Spleen (tissue), 11 donors: Measurements from ENCODE around the gene APBB2. TPM values are rescaled to one million over a fixed set of nuclear protein-coding genes. Genes with fewer than 3 reads are reported as not detected.
A peak's percentile ranks its signal among the peaks of the same experiment; 100 is the strongest.

Experiments
- DNase-seq: peaks from one replicate; pipeline ENCODE4 v3.0.0-alpha.2; 2020
- H3K27ac ChIP-seq, 8 donors: fragments of 200-600 bp; sonication (generic) in 7 of 8; 1 replicate in 4 of 8; 2 replicates in 4 of 8; pipeline versions ENCODE4 v1.5.0 to v1.8.0; 2016 to 2021; ENCODE audit warnings: inconsistent platforms in 4 of 8, mild to moderate bottlenecking in 4 of 8, moderate library complexity in 1 of 8
- H3K27me3 ChIP-seq, 7 donors: fragments of 200-600 bp; sonication (generic) in 6 of 7; replicated peaks in 1 of 7; 1 replicate in 4 of 7; 2 replicates in 3 of 7; pipeline versions ENCODE4 v1.5.0 to v1.8.0; 2016 to 2021; ENCODE audit warnings: inconsistent platforms in 3 of 7, mild to moderate bottlenecking in 1 of 7
- H3K36me3 ChIP-seq, 6 donors: fragments of 200-600 bp; sonication (generic) in 5 of 6; 1 replicate in 4 of 6; 2 replicates in 2 of 6; pipeline versions ENCODE4 v1.5.0 to v1.8.0; 2016 to 2021; ENCODE audit warnings: inconsistent platforms in 2 of 6
- H3K4me1 ChIP-seq, 6 donors: fragments of 200-600 bp; sonication (generic) in 5 of 6; 1 replicate in 3 of 6; 2 replicates in 3 of 6; pipeline versions ENCODE4 v1.5.0 to v1.8.0; 2016 to 2021; ENCODE audit warnings: inconsistent platforms in 3 of 6
- H3K4me3 ChIP-seq, 8 donors: fragments of 200-600 bp; sonication (generic) in 7 of 8; 1 replicate in 4 of 8; 2 replicates in 4 of 8; pipeline versions ENCODE4 v1.5.0 to v1.8.0; 2016 to 2021; ENCODE audit warnings: inconsistent platforms in 4 of 8, mild to moderate bottlenecking in 4 of 8, moderate library complexity in 2 of 8
- H3K9me3 ChIP-seq, 8 donors: fragments of 200-600 bp; sonication (generic) in 7 of 8; 1 replicate in 4 of 8; 2 replicates in 4 of 8; pipeline versions ENCODE4 v1.5.0 to v1.8.0; 2016 to 2021; ENCODE audit warnings: inconsistent platforms in 4 of 8
- CTCF ChIP-seq, 11 experiments: fragments of 200-600 bp in 7 of 11; fragments of 450-650 bp in 4 of 11; sonication (generic) in 4 of 11; IDR thresholded peaks in 8 of 11; conservative IDR thresholded peaks in 3 of 11; 1 replicate in 7 of 11; 2 replicates in 4 of 11; pipeline versions ENCODE4 v1.4.0 to v1.8.0; 2016 to 2021; ENCODE audit warnings: antibody characterized with exemption in 11 of 11, inconsistent platforms in 4 of 11, mild to moderate bottlenecking in 1 of 11
- POLR2A ChIP-seq, 3 donors: fragments of 450-650 bp; IDR thresholded peaks; one replicate each; pipeline ENCODE4 v1.5.1; 2017; ENCODE audit warnings: antibody characterized with exemption in 3 of 3, mild to moderate bottlenecking in 1 of 3
- POLR2AphosphoS5 ChIP-seq, 3 donors: sonication (generic); formaldehyde crosslinking; IDR thresholded peaks; one replicate each; pipeline ENCODE4 v1.5.1; 2017; ENCODE audit warnings: antibody characterized with exemption in 3 of 3
- WGBS, 5 donors: extraction: QIAGEN DNeasy Blood & Tissue Kit in 3 of 5; methylation state at CpG; one replicate each; pipeline versions ENCODE4 v1.1.5 to v1.1.7; 2013 to 2018; 5-methylcytosine and 5-hydroxymethylcytosine counted together
- intact Hi-C: fragments of 100-400 bp; cut with DNase I; formaldehyde crosslinking; loops from one replicate; pipeline ENCODE4 v1.15.0; 2023; ENCODE audit warnings: low total_unique reads
- polyA plus RNA-seq, 3 donors: library from polyadenylated mRNA; stranded (reverse); fragments of 200-250 nt; gene quantifications; one replicate each; pipeline ENCODE4 v1.2.1, GENCODE V29; 2013
- total RNA-seq, 7 donors: library from RNA; depleted of rRNA in 3 of 7; stranded (reverse); fragments of >200 nt in 3 of 7; fragmentation: NEBNext Ultra II Directional in 4 of 7; extraction: Animal tissue kit (Norgen Biotek cat#: 25700) in 4 of 7; gene quantifications; one replicate each; pipeline versions ENCODE4 v1.1.0 to v1.2.1, GENCODE V29; 2016 to 2021
- donor health status: healthy with polysubstance abuse.
- donor health status: DM: no; HTN: no; CAD: no; lungs with moderate emphysema.
- donor health status: DM: no; HTN: no; CAD: no.
- donor health status: Bipolar disorder and iron deficiency.
- donor health status: healthy.
- donor health status: DM: no; HTN: no; CAD: no.
- donor health status: DM: yes; HTN: yes; CAD: no.

APBB2 gene
- total and polyA plus RNA-seq, 10 donors: 4.0 to 115 (median 76.7) TPM

DNA sequence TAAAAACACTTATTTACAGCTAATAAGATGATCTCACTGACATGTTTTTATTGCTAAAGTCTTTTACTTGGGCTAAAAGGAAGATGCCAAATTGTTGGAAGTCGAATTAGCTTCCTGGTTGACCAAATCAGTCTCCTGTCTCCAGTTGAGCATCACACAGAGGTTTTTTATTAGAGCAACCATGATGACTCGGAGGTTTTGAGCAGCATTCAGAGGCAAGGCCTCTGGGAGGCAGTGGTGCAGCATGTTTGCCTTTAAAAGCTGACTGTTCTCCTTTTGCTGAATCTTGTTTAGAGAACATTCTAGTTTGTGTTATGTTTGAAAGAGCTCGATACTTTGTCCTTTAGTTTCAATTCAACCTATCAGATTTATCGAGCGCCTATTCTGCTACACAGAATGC lies 44.4 kb upstream of the APBB2 start:
- Histone ChIP-seq H3K9me3 (no peaks in the 10 kb centered on the region), H3K27me3 (peaks cover 0 to 76% (median 35%) of the 10 kb centered on the region in 7 donors), H3K4me1 (peaks cover 2 to 19% (median 17%) of the 10 kb centered on the region in 6 donors), H3K27ac (no peak overlapping the region), H3K36me3 (no peaks in the 10 kb centered on the region), H3K4me3 (no peak overlapping the region)
- DNase-seq: no peak
- WGBS, 5 donors: 68 to 74% (median 74%) methylated on average over 5 of the region's 5 CpGs
- TF ChIP-seq CTCF (IDR thresholded peaks at IDR 0.05 in 8 of 11, conservative IDR thresholded peaks at IDR 0.05 in 3 of 11) (peak in 1 of 11 experiments; percentile 13), POLR2A (IDR thresholded peaks at IDR 0.05) (no peak)
- intact Hi-C loops: no loop called here

- H3K9me3 ChIP-seq: no peaks in the 10 kb centered on the region
- no peak for TF ChIP-seq POLR2A (IDR thresholded peaks at IDR 0.05)
- TF ChIP-seq CTCF (IDR thresholded peaks at IDR 0.05 in 8 of 11, conservative IDR thresholded peaks at IDR 0.05 in 3 of 11): no peak
- no peak for TF ChIP-seq POLR2AphosphoS5 (IDR thresholded peaks at IDR 0.05)
- peak overlapping the region in 7 of 8 donors; percentile 29 to 72 (median 42) for H3K4me3 ChIP-seq
- H3K27me3 ChIP-seq: peaks cover 0 to 75% (median 35%) of the 10 kb centered on the region in 7 donors
- no peaks in the 10 kb centered on the region for H3K36me3 ChIP-seq
- DNase-seq: no peak
- WGBS, 5 donors: 20 to 30% (median 24%) methylated on average over 9 to 11 of the region's 11 CpGs
- no peak overlapping the region for H3K27ac ChIP-seq
- intact Hi-C loops: no loop called here
- H3K4me1 ChIP-seq: peaks cover 2 to 19% (median 17%) of the 10 kb centered on the region in 6 donors
These were observed 43.6 kb upstream of the APBB2 start for GRCh38 chr4:41257906-41258305.

DNA sequence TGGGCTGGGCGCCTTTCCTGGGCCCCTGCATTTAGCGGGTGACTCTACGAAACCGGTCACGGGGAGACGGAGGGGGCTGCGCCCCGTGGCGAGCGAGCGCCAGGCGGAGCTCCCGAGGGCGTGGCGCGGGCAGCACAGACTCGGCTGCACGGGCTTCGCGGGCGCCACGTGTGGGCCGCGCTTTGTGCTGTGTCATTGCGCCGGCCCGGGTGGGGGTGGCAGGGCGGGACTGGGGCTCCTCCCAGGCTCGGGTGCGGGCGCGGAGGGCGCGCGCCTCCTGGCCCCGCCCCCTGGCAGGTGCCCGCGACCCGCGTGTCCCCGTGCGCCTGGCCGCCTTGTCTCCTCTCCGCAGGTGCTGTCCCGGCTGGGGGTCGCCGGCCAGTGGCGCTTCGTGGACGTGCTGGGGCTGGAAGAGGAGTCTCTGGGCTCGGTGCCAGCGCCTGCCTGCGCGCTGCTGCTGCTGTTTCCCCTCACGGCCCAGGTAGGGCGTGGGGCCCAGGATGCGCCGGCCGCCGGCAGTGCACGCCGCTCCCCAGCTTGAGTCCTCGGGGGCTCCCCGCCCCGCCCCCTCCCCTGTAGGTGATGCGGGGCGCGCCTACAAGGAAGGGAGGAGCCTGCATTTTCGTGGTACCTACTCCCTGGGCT lies 43.0 kb upstream of the APBB2 start:
- TF ChIP-seq POLR2A (IDR thresholded peaks at IDR 0.05) (no peak), POLR2AphosphoS5 (IDR thresholded peaks at IDR 0.05) (no peak), CTCF (IDR thresholded peaks at IDR 0.05 in 8 of 11, conservative IDR thresholded peaks at IDR 0.05 in 3 of 11) (no peak)
- H3K9me3 ChIP-seq: no peaks in the 10 kb centered on the region
- H3K4me1 ChIP-seq: peaks cover 2 to 19% (median 17%) of the 10 kb centered on the region in 6 donors
- H3K4me3 ChIP-seq: peak overlapping the region; percentile 17 to 72 (median 41)
- 1 to 2% (median 1%) methylated on average over 11 to 69 of the region's 69 CpGs for WGBS, 5 donors
- DNase-seq: peak; percentile 75
- no peaks in the 10 kb centered on the region for H3K36me3 ChIP-seq
- no peak overlapping the region for H3K27ac ChIP-seq
- peaks cover 0 to 77% (median 35%) of the 10 kb centered on the region in 7 donors for H3K27me3 ChIP-seq
- intact Hi-C loops: no loop called here

DNA sequence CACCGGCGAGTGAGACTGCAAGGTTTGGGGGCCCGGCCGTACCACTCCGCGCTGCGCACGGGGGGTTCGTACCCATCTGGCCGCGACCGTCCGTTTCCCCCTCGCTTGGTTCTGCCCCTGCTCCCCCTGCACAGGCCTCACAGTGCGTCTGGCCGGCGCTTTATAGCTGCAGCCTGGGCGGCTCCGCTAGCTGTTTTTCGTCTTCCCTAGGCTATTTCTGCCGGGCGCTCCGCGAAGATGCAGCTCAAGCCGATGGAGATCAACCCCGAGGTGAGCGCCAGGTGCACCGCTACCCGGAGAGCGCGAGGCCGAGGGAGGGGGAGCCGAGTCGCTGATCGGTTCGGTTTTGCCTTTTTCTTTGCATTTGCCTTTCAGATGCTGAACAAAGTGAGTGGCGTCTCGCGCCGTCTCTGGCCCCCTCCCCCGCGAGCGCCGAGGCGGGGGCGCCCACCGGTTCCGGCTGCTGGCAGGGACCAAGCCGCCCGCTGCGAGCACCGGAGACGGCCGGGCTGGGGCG lies 42.5 kb upstream of the APBB2 start, which contains the start of gene UCHL1:
Gene UCHL1 (plus strand): TSS at position 189 of the 517 bp plus-strand sequence. CDS start 49 bp downstream, at position 238.
- Histone ChIP-seq H3K9me3 (no peaks in the 10 kb centered on the region), H3K36me3 (no peaks in the 10 kb centered on the region), H3K4me1 (peaks cover 2 to 19% (median 17%) of the 10 kb centered on the region in 6 donors), H3K27ac (no peak within 1 kb of the TSS), H3K4me3 (peak within 1 kb of the TSS; percentile 17 to 72 (median 41)), H3K27me3 (peaks cover 0 to 81% (median 35%) of the 10 kb centered on the region in 7 donors)
- 1 to 3% (median 1%) methylated on average over 41 to 55 of the region's 55 CpGs for WGBS, 5 donors
- no peak for DNase-seq
- intact Hi-C loops: no loop called here
- no peak for TF ChIP-seq POLR2AphosphoS5 (IDR thresholded peaks at IDR 0.05)
- no peak for TF ChIP-seq CTCF (IDR thresholded peaks at IDR 0.05 in 8 of 11, conservative IDR thresholded peaks at IDR 0.05 in 3 of 11)
- TF ChIP-seq POLR2A (IDR thresholded peaks at IDR 0.05): no peak
